GM19239 (cell line): ENCODE measurements around the gene CCDC159.
A peak's percentile ranks its signal among the peaks of the same experiment; 100 is the strongest.
"Not testable (repeated sequence)": the region's sequence is repeated elsewhere in the genome, so short reads cannot be mapped to it uniquely, and the experiment has no call there.

Experiments
- DNase-seq: peaks from one replicate; pipeline ENCODE4 v3.0.0; 2011; ENCODE audit warnings: low spot score; ENCODE audit not compliant: insufficient read length
- FAIRE-seq: peaks from 2 replicates; lab custom pipeline; 2011; peaks lifted over from hg19 to GRCh38; lab: Jason Lieb, UNC

CCDC159 gene

DNA sequence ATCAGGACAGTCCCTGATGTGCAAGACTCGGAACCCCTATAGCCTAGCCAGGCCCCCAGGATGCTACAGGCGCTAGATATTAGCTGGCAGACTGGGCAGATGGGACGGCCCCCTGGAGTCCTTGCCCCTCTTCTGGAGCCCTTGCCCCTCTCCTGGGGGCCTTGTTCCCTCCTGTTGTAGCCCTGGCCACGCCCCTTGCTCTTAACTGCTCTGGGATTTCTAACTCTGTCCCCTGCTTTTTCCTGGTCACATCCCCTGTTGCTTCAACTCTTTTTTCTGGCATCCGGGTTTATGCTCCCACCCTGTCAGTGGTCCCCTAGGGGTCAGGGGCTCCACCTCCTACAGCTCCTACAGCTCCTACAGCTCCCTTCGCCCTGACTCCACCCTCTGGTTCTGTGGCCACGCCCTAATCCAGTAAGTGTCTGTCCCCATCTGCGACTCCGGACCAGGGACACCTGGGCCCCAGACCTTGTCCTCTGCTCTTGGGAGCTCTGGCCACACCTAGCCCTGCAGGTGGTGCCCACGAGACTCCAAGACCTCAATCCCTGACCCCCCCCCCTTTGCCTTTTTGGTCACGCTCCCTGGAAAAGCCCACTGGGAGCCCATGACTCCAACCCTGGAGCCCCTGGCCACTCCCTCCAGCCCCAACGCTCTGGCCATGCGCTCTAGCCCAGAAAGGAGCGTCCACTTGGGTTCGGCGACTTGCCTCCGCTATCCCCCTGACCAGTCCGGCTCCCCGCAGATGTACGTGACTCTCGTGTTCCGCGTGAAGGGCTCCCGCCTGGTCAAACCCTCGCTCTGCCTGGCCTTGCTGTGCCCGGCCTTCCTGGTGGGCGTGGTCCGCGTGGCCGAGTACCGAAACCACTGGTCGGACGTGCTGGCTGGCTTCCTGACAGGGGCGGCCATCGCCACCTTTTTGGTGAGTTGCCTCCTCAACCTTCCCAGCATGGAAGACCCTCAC lies 15.7 kb downstream of the CCDC159 start:
- no peak for FAIRE-seq

DNA sequence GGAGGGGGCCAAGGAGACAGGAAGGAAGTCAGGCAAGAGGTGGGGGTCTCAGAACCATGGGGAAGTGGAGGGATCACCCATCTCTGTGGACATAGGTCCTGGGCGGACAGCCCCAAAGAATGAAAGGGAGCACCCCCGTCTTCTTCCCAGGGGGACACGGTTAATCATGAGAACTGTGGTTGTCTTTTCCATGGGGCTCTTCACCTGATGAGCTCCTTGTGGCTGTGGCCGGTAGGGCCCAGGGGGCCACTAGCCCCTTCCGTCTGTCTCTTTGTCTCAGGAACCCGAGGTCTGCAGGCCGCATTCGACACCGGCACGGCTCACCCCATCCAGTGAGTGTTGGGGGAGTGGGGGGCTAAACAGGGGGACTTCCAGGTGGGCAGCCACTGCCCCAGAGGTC lies 17.6 kb downstream of the CCDC159 start:
- no peak for FAIRE-seq
- DNase-seq: no peak

More for the DNA sequence above, 15.7 kb downstream of the CCDC159 start:
- DNase-seq: no peak

DNA sequence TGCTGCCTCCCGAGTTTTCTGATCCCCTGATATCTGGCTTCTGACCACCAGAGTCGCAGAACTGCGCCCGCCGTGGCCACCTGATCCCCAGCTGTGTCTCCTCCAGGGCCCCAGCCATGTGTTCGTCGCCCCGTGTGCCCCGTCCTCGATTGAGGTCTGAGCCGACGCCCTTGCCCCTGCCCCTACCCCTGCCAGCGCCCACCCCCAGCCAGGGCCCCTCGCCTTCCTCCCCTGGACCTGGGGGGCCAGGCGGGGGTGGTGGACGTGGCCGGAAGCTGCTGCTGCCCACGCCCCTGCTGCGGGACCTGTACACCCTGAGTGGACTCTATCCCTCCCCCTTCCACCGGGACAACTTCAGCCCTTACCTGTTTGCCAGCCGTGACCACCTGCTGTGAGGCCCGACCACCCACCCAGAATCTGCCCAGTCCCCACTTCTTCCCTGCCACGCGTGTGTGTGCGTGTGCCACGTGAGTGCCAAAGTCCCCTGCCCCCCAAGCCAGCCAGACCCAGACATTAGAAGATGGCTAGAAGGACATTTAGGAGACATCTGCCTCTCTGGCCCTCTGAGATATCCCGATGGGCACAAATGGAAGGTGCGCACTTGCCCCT lies 18.1 kb downstream of the CCDC159 start:
- DNase-seq (no peak), FAIRE-seq (no peak)

DNA sequence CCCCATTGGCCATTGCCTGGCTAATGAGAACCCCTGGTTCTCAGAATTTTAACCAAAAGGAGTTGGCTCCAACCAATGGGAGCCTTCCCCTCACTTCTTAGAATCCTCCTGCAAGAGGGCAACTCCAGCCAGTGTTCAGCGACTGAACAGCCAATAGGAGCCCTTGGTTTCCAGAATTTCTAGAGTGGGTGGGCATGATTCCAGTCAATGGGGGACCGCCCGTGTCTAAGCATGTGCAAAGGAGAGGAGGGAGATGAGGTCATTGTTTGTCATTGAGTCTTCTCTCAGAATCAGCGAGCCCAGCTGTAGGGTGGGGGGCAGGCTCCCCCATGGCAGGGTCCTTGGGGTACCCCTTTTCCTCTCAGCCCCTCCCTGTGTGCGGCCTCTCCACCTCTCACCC lies 18.6 kb downstream of the CCDC159 start:
- no peak for DNase-seq
- FAIRE-seq: no peak

GRCh38 chr19:11365557-11366117 lies 19.3 kb downstream of the CCDC159 start:
- FAIRE-seq (no peak), DNase-seq (no peak)

- FAIRE-seq (no peak), DNase-seq (no peak)
Observed at GRCh38 chr19:11367528-11367927, 21.2 kb downstream of the CCDC159 start.

GRCh38 chr19:11370744-11371143 lies 24.4 kb downstream of the CCDC159 start:
- no peak for FAIRE-seq
- no peak for DNase-seq

DNA sequence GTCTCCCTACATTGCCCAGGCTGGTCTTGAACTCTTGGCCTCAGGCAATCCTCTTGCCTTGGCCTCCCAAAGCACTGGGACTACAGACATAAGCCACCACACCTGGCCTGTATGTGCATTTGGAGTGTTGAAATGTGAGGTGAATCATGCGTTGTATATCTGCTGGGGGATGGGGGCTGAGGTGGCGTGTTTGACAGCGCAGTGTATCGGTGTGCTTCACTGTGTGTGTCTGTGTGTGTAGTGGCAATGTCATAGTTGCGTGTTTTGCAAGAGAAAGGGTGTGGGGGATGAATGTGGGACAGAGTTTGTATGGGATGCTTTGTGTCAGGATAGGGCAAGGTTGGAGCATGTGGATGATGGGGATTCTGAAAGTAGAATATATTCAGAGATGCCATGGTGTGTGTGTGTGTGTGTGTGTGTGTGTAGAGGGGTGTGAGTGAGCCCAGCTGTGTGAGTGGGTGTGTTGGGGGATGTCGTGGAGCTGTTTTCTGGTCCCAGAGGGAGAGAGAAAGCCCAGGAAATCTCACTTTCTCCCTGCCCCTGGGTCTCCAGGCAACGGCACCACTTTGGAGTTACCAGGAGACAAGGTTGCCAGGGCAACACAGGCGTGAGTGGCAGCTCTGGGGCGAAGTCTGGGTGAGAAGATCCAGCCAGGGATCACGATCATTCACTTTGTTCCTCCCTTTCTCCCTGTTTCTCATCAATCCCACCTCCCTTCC lies 27.0 kb downstream of the CCDC159 start:
- DNase-seq (no peak), FAIRE-seq (no peak)

- DNase-seq: no peak
- no peak for FAIRE-seq
Observed at GRCh38 chr19:11373885-11374432, 27.6 kb downstream of the CCDC159 start.

GRCh38 chr19:11374433-11375142 lies 28.3 kb downstream of the CCDC159 start, which contains the start of gene SWSAP1:
Gene SWSAP1 (plus strand): TSS chr19:11374666. CDS start chr19:11374681, 15 bp downstream.
- DNase-seq: peak; percentile 92
- FAIRE-seq: peak; percentile 99

DNA sequence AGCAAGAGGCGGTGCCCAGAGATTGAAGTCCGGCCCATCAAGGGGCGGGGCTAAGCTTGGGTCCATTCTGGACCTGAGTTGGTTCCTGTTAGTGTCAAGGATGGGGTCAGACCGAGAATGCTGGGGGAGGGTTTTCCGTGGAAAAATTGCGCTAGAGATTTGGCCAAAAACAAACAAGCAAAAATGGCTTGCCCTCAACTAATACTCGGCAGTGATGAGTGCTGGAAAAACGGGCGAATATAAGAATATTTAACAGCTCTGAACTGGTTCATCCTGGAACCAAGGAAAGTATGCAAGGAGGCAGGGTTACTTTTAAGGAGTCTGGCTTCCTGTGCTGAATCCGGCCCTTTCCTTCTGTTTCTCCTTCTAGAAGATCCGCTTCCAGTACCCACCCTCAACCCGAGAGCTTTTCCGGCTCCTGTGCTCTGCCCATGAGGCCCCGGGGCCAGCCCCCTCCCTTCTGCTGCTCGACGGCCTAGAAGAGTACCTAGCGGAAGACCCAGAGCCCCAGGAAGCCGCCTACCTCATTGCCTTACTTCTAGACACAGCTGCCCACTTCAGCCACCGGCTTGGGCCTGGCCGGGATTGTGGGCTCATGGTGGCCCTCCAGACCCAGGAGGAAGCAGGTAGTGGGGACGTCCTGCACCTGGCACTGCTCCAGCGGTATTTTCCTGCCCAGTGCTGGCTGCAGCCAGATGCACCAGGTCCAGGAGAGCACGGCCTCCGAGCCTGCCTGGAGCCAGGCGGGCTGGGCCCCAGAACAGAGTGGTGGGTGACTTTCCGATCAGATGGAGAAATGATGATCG lies 29.0 kb downstream of the CCDC159 start:
- DNase-seq: no peak
- FAIRE-seq: no peak

DNA sequence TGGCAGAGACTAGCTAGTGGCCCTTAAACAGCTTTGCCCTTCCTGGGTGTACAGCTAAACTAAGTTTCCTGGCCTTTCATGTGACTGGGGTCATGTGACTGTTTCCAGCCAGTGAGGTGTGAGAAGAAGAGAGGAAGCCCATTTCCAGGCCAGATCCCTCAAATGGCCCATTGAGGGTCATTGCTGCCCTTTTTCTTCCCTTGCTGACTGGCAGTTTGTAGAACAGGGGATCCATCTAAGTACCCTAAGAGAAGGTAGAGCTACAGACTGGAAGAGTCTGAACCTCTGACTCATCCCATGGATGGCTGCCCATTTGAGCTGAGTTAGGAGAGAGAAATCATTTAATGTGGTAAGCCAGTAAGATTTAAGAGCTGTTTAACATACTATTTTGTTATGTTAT lies 30.9 kb downstream of the CCDC159 start:
- no peak for FAIRE-seq
- no peak for DNase-seq

- DNase-seq: no peak
- no peak for FAIRE-seq
Observed at GRCh38 chr19:11377756-11378155, 31.4 kb downstream of the CCDC159 start.

DNA sequence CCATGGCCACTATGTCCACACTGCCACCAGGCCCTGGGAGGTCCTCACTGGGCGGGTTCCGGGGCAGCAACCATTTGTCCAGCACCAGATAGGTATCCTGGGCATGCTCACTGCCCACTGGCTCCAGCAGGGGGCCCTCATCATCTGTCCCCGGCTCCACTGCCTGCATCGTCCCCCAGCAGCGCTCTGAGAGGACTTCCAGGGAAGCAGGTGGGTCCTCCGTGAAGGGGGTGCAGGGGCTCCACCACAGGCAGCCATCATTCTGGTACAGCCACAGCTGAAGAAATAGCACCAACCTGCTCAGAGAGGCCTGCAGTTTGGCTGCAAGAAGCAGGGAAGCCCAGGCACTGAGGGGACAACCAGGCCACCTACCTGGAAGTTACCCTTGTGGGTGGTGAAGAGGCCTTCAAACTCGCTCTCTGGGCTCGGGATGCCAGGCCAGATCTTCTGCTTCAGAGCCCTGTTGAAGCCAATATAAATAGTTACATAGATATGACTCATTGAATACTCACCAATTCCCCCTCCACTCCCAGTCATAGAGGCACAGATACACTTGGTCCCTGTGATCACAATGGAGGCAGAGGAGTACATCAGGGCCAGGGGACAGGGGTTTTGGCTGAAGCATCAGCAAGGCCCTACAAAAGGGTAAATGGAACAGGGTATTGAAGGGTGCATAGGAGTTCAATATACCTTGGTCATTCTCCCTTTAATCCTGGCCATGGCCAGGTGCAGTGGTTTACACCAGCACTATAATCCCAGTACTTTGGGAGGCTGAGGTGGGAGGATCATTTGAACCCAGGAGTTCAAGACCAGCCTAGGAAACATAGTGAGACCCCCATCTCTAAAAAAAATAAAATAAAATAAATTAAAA lies 32.2 kb downstream of the CCDC159 start:
- FAIRE-seq (no peak), DNase-seq (no peak)

DNA sequence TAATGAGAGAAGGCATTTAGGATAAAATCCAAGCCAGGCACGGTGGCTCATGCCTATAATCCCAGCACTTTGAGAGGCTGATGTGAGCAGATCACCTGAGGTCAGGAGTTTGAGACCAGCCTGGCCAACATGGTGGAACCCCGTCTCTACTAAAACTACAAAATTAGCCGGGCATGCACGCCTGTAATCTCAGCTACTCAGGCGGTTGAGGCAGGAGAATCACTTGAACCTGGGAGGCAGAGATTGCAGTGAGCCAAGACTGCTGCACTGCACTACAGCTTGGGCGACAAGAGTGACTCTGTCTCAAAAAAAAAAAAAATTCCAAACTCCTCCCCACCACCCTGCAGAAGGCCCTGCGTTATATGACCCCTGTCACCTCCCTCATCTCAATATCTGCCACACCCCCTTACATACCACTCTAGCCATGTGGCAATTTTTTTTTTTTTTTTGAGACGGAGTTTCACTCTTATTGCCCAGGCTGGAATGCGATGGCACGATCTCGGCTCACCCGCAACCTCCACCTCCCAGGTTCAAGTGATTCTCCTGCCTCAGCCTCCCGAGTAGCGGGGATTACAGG lies 33.0 kb downstream of the CCDC159 start:
- not testable (repeated sequence) for FAIRE-seq, DNase-seq

- no peak for DNase-seq
- no peak for FAIRE-seq
Observed at GRCh38 chr19:11379857-11380350, 33.6 kb downstream of the CCDC159 start.
